HEK293 (cell line): ENCODE measurements around the gene THRAP3.

Experiments
- CTCF ChIA-PET: fragments of 350-600 bp; formaldehyde crosslinking; extraction: SDS; loops from one replicate; lab custom pipeline; 2021; ENCODE audit warnings: antibody characterized with exemption; lab: Yijun Ruan, JAX
- POLR2A ChIA-PET: fragments of 300-600 bp; formaldehyde crosslinking; extraction: SDS; loops from one replicate; lab custom pipeline; 2020; ENCODE audit warnings: antibody characterized with exemption, inconsistent platforms; lab: Yijun Ruan, JAX
- H3K27ac ChIP-seq: fragments of 200-500 bp; sonication (Bioruptor generic); 2 replicates; pipeline ENCODE4 v1.5.1; 2014; ENCODE audit warnings: low read depth, low read length, control low read depth, inconsistent platforms; ENCODE audit errors: extremely low read depth
- H3K36me3 ChIP-seq, 2 experiments: fragments of 200-500 bp in 1 of 2; sonication (Bioruptor generic) in 1 of 2; 1 replicate in 1 of 2; 2 replicates in 1 of 2; pipeline ENCODE4 v1.5.1; 2014 to 2017; ENCODE audit warnings: inconsistent platforms in 2 of 2, low read length in 2 of 2; ENCODE audit not compliant: control insufficient read depth in 2 of 2, insufficient read depth in 1 of 2
- H3K4me1 ChIP-seq: fragments of 200-500 bp; sonication (Bioruptor generic); 2 replicates; pipeline ENCODE4 v1.5.1; 2014; ENCODE audit warnings: mild to moderate bottlenecking, low read length, inconsistent platforms; ENCODE audit not compliant: control insufficient read depth, insufficient read depth
- H3K4me3 ChIP-seq: 2 replicates; pipeline ENCODE4 v1.5.1; 2011; ENCODE audit warnings: low read depth, mild to moderate bottlenecking, control low read depth, low read length, moderate library complexity
- H3K9me3 ChIP-seq: fragments of 200-500 bp; sonication (Bioruptor generic); 2 replicates; pipeline ENCODE4 v1.5.1; 2014; ENCODE audit warnings: low read depth, low read length, inconsistent platforms; ENCODE audit not compliant: control insufficient read depth, insufficient read depth
- CTCF ChIP-seq: fragments of 450-650 bp; formaldehyde crosslinking; IDR thresholded peaks from 2 replicates; pipeline ENCODE4 v1.5.1; 2016; ENCODE audit warnings: missing biosample characterization, missing genetic modification characterization
- GLI4 ChIP-seq: fragments of 450-650 bp; formaldehyde crosslinking; IDR thresholded peaks from 2 replicates; pipeline ENCODE4 v1.5.1; 2016; ENCODE audit warnings: missing biosample characterization, missing genetic modification characterization
- PBX3 ChIP-seq: sonication (generic); formaldehyde crosslinking; IDR thresholded peaks from 2 replicates; pipeline ENCODE4 v1.8.1; 2022; ENCODE audit warnings: mild to moderate bottlenecking, moderate library complexity, missing genetic modification reagents
- PRDM1 ChIP-seq: fragments of 450-650 bp; formaldehyde crosslinking; IDR thresholded peaks from 2 replicates; pipeline ENCODE4; 2016; ENCODE audit warnings: missing biosample characterization, missing genetic modification characterization
- REPIN1 ChIP-seq: fragments of 450-650 bp; formaldehyde crosslinking; IDR thresholded peaks from 2 replicates; pipeline ENCODE4 v1.5.1; 2017; ENCODE audit warnings: missing biosample characterization, missing genetic modification characterization, low read depth
- TCF7L2 ChIP-seq: IDR thresholded peaks from 2 replicates; pipeline ENCODE4 v1.6.1; 2011; ENCODE audit warnings: low read depth, mild to moderate bottlenecking, inconsistent platforms, low read length, moderate library complexity, borderline replicate concordance
- ZNF112 ChIP-seq: fragments of 450-650 bp; formaldehyde crosslinking; IDR thresholded peaks from 2 replicates; pipeline ENCODE4 v1.5.0; 2017; ENCODE audit warnings: missing biosample characterization, missing genetic modification characterization
- ZNF133 ChIP-seq: fragments of 450-650 bp; formaldehyde crosslinking; IDR thresholded peaks from 2 replicates; pipeline ENCODE4 v1.5.1; 2016; ENCODE audit warnings: missing biosample characterization, missing genetic modification characterization
- ZNF19 ChIP-seq: fragments of 450-650 bp; formaldehyde crosslinking; IDR thresholded peaks from 2 replicates; pipeline ENCODE4; 2016; ENCODE audit warnings: missing biosample characterization, missing genetic modification characterization, low read depth
- ZNF23 ChIP-seq: fragments of 450-650 bp; formaldehyde crosslinking; IDR thresholded peaks from 2 replicates; pipeline ENCODE4 v1.5.1; 2016; ENCODE audit warnings: missing biosample characterization, missing genetic modification characterization, borderline replicate concordance
- ZNF37A ChIP-seq: fragments of 450-650 bp; IDR thresholded peaks from 2 replicates; pipeline ENCODE4 v1.5.1; 2018; ENCODE audit warnings: missing biosample characterization, missing genetic modification characterization
- ZNF416 ChIP-seq: fragments of 450-650 bp; formaldehyde crosslinking; IDR thresholded peaks from 2 replicates; pipeline ENCODE4 v1.5.1; 2016; ENCODE audit warnings: missing biosample characterization, missing genetic modification characterization
- ZNF514 ChIP-seq: fragments of 450-650 bp; formaldehyde crosslinking; IDR thresholded peaks from 2 replicates; pipeline ENCODE4 v1.5.1; 2016; ENCODE audit warnings: missing biosample characterization, missing genetic modification characterization
- ZNF600 ChIP-seq: fragments of 450-650 bp; formaldehyde crosslinking; IDR thresholded peaks from 2 replicates; pipeline ENCODE4 v1.5.1; 2016; ENCODE audit warnings: missing biosample characterization, missing genetic modification characterization
- ZNF654 ChIP-seq: fragments of 450-650 bp; formaldehyde crosslinking; IDR thresholded peaks from 2 replicates; pipeline ENCODE4 v1.5.1; 2016; ENCODE audit warnings: low read depth, missing biosample characterization, missing genetic modification characterization
- ZNF660 ChIP-seq: fragments of 450-650 bp; IDR thresholded peaks from 2 replicates; pipeline ENCODE4 v1.5.1; 2018; ENCODE audit warnings: missing biosample characterization, mild to moderate bottlenecking, missing genetic modification characterization
- ZNF777 ChIP-seq: fragments of 450-650 bp; formaldehyde crosslinking; IDR thresholded peaks from 2 replicates; pipeline ENCODE4 v1.5.1; 2017; ENCODE audit warnings: missing biosample characterization, missing genetic modification characterization, borderline replicate concordance

THRAP3 gene

GRCh38 chr1:36341626-36342320 is 117.5 kb downstream of the THRAP3 start:
- ChIA-PET POLR2A (interaction anchor here (0.6 kb wide), 1 partner anchor 1207 kb away, joined by 4 read pairs; no protein-coding TSS in a partner anchor), CTCF (interaction anchor here (0.6 to 2.4 kb wide), 18 partner anchors 12 to 241 kb away, joined by 3 to 21 read pairs (median 5); partner anchors contain the start of gene TRAPPC3)
- TF ChIP-seq ZNF660 (tag by site-specific recombination) (no peak), ZNF416 (tag by site-specific recombination) (no peak), ZNF112 (tag by site-specific recombination) (no peak), ZNF600 (tag by site-specific recombination) (peak; percentile 19; the same call in 1 of the 2 replicates)
- no peaks in the 10 kb centered on the region for H3K4me1 ChIP-seq
- no peak overlapping the region for H3K4me3 ChIP-seq
- H3K9me3 ChIP-seq = no peaks in the 10 kb centered on the region
- H3K36me3 ChIP-seq = peaks cover 0 to 57% of the 10 kb centered on the region in 2 experiments; a peak in 1 of 3 replicates
- H3K27ac ChIP-seq = no peak overlapping the region

- Histone ChIP-seq H3K27ac (no peak overlapping the region), H3K9me3 (no peaks in the 10 kb centered on the region), H3K36me3 (peaks cover 0 to 64% of the 10 kb centered on the region in 2 experiments; a peak in 2 of 3 replicates)
- CTCF ChIA-PET = interaction anchor here (0.6 to 2.4 kb wide), 19 partner anchors 9 to 242 kb away, joined by 3 to 21 read pairs (median 4); partner anchors contain the start of gene TRAPPC3
- POLR2A ChIA-PET = interaction anchor here (0.6 kb wide), 1 partner anchor 1207 kb away, joined by 4 read pairs; no protein-coding TSS in a partner anchor
- 0 out of 2 replicates have a peak, but pooled peaks have one; percentile 46 for TF ChIP-seq PBX3 (CRISPR knock-in tag)
- TF ChIP-seq CTCF (tag by site-specific recombination) = peak; percentile 69; the same call in 1 of the 2 replicates
- no peak for TF ChIP-seq ZNF19
- no peak for TF ChIP-seq ZNF777 (tag by site-specific recombination)
- TF ChIP-seq ZNF654 (tag by site-specific recombination) = peak; percentile 33
- no peak for TF ChIP-seq ZNF37A (tag by site-specific recombination)
- no peak for TF ChIP-seq TCF7L2
- TF ChIP-seq GLI4 (tag by site-specific recombination) = no peak
- no peak for TF ChIP-seq ZNF514 (tag by site-specific recombination)
- TF ChIP-seq REPIN1 = no peak
- TF ChIP-seq ZNF23 (tag by site-specific recombination) = no peak
- peak; percentile 88 for TF ChIP-seq PRDM1
- TF ChIP-seq ZNF133 (tag by site-specific recombination) = no peak
- TF ChIP-seq, all 188 proteins: peak for 4
- Histone ChIP-seq H3K4me3 (no peak overlapping the region), H3K4me1 (no peaks in the 10 kb centered on the region)
These were observed 118.4 kb downstream of the THRAP3 start for GRCh38 chr1:36342426-36343185.
